H9 (cell line): Measurements from ENCODE around the gene MRGPRG. TPM values are rescaled to one million over a fixed set of nuclear protein-coding genes. Genes with fewer than 3 reads are reported as not detected.

Experiments
- DNase-seq: peaks from one replicate; pipeline ENCODE4 v3.0.0-alpha.2; 2017
- H2AFZ ChIP-seq: one replicate; pipeline ENCODE4 v1.6.1; 2013; ENCODE audit warnings: mild to moderate bottlenecking, low read length, control low read depth, moderate library complexity
- H2AK5ac ChIP-seq: 2 replicates; pipeline ENCODE4 v1.6.1; 2013; ENCODE audit warnings: low read length, control low read depth, mixed read lengths; ENCODE audit not compliant: insufficient read length
- H2BK120ac ChIP-seq: one replicate; pipeline ENCODE4 v1.6.1; 2013; ENCODE audit warnings: low read depth, mild to moderate bottlenecking, low read length, control low read depth, inconsistent platforms; ENCODE audit not compliant: poor library complexity, severe bottlenecking
- H2BK12ac ChIP-seq: 2 replicates; pipeline ENCODE4 v1.6.1; 2013; ENCODE audit warnings: low read length, control low read depth, mixed read lengths, low read depth; ENCODE audit not compliant: insufficient read length
- H2BK15ac ChIP-seq: 2 replicates; pipeline ENCODE4 v1.6.1; 2013; ENCODE audit warnings: low read depth, low read length, control low read depth
- H2BK20ac ChIP-seq: one replicate; pipeline ENCODE4 v1.6.1; 2013; ENCODE audit warnings: low read depth, mild to moderate bottlenecking, low read length, control low read depth, inconsistent platforms; ENCODE audit not compliant: poor library complexity, severe bottlenecking
- H2BK5ac ChIP-seq: 2 replicates; pipeline ENCODE4 v1.6.1; 2013; ENCODE audit warnings: low read length, control low read depth, mixed read lengths; ENCODE audit not compliant: insufficient read length
- H3K14ac ChIP-seq: 2 replicates; pipeline ENCODE4 v1.6.1; 2013; ENCODE audit warnings: low read length, control low read depth; ENCODE audit not compliant: insufficient read depth
- H3K18ac ChIP-seq: 2 replicates; pipeline ENCODE4 v1.6.1; 2013; ENCODE audit warnings: low read depth, mild to moderate bottlenecking, mixed read lengths, low read length, control low read depth; ENCODE audit not compliant: insufficient read length
- H3K23ac ChIP-seq: 2 replicates; pipeline ENCODE4 v1.6.1; 2013; ENCODE audit warnings: low read length, control low read depth, mixed read lengths, low read depth; ENCODE audit not compliant: insufficient read length
- H3K23me2 ChIP-seq: 2 replicates; pipeline ENCODE4 v1.6.1; 2013; ENCODE audit warnings: low read depth, mild to moderate bottlenecking, mixed read lengths, low read length, control low read depth; ENCODE audit not compliant: insufficient read length, poor library complexity, severe bottlenecking
- H3K27ac ChIP-seq: 2 replicates; pipeline ENCODE4 v1.5.1; 2013; ENCODE audit warnings: low read length, control low read depth, mixed read lengths, low read depth; ENCODE audit not compliant: insufficient read length
- H3K27me3 ChIP-seq: 2 replicates; pipeline ENCODE4 v1.6.1; 2013; ENCODE audit warnings: low read length, control low read depth, inconsistent platforms; ENCODE audit not compliant: insufficient read depth
- H3K4ac ChIP-seq: 2 replicates; pipeline ENCODE4 v1.6.1; 2013; ENCODE audit warnings: low read depth, mild to moderate bottlenecking, control low read depth, inconsistent platforms, low read length, moderate library complexity
- H3K4me1 ChIP-seq: 2 replicates; pipeline ENCODE4 v1.6.1; 2013; ENCODE audit warnings: low read length, control low read depth, inconsistent platforms; ENCODE audit not compliant: insufficient read depth
- H3K4me2 ChIP-seq: 2 replicates; pipeline ENCODE4 v1.6.1; 2013; ENCODE audit warnings: low read length, control low read depth, mixed read lengths; ENCODE audit not compliant: insufficient read length, insufficient read depth
- H3K56ac ChIP-seq: 2 replicates; pipeline ENCODE4 v1.6.1; 2013; ENCODE audit warnings: low read depth, mild to moderate bottlenecking, mixed read lengths, low read length, control low read depth; ENCODE audit not compliant: insufficient read length
- H3K79me1 ChIP-seq: 2 replicates; pipeline ENCODE4 v1.6.1; 2013; ENCODE audit warnings: low read depth, mild to moderate bottlenecking, moderate library complexity, low read length, control low read depth, inconsistent platforms; ENCODE audit not compliant: insufficient read depth, poor library complexity, severe bottlenecking
- H3K79me2 ChIP-seq: 2 replicates; pipeline ENCODE4 v1.6.1; 2013; ENCODE audit warnings: low read length, control low read depth, inconsistent platforms; ENCODE audit not compliant: insufficient read depth
- H3K9ac ChIP-seq: 2 replicates; pipeline ENCODE4 v1.6.1; 2013; ENCODE audit warnings: low read length, control low read depth, mixed read lengths; ENCODE audit not compliant: insufficient read length; ENCODE audit errors: extremely low read depth
- H3K9me3 ChIP-seq: one replicate; pipeline ENCODE4 v1.6.1; 2013; ENCODE audit warnings: low read depth, low read length, inconsistent platforms; ENCODE audit not compliant: control insufficient read depth
- H3T11ph ChIP-seq: one replicate; pipeline ENCODE4 v1.6.1; 2013; ENCODE audit warnings: mild to moderate bottlenecking, low read length, control low read depth, inconsistent platforms
- H4K20me1 ChIP-seq: one replicate; pipeline ENCODE4 v1.6.1; 2013; ENCODE audit not compliant: control insufficient read depth, insufficient read length, insufficient read depth
- H4K5ac ChIP-seq: 2 replicates; pipeline ENCODE4 v1.6.1; 2013; ENCODE audit warnings: low read depth, mild to moderate bottlenecking, mixed read lengths, low read length, control low read depth; ENCODE audit not compliant: insufficient read length
- H4K8ac ChIP-seq: replicated peaks from 2 replicates; pipeline ENCODE4 v1.6.1; 2013; ENCODE audit warnings: low read length, control low read depth, mixed read lengths, low read depth; ENCODE audit not compliant: insufficient read length
- H4K91ac ChIP-seq: 2 replicates; pipeline ENCODE4 v1.6.1; 2013; ENCODE audit warnings: low read depth, mild to moderate bottlenecking, moderate library complexity, mixed read lengths, low read length, control low read depth; ENCODE audit not compliant: insufficient read length
- H3K27ac Mint-ChIP-seq, 3 experiments: 2 replicates in 2 of 3; 3 replicates in 1 of 3; pipeline ENCODE4 v1.8.0; 2020 to 2021; ENCODE audit warnings: mixed read lengths in 3 of 3, mild to moderate bottlenecking in 1 of 3, moderate library complexity in 1 of 3
- H3K27me3 Mint-ChIP-seq: 2 replicates; pipeline ENCODE4 v1.8.0; 2021; ENCODE audit warnings: low read depth, mild to moderate bottlenecking, moderate library complexity, mixed read lengths
- H3K36me3 Mint-ChIP-seq, 3 experiments: 2 replicates in 2 of 3; 3 replicates in 1 of 3; pipeline ENCODE4 v1.8.0; 2020 to 2021; ENCODE audit warnings: low read depth in 3 of 3, mixed read lengths in 3 of 3; ENCODE audit not compliant: insufficient read depth in 1 of 3
- H3K4me1 Mint-ChIP-seq, 2 experiments: 2 replicates each; pipeline ENCODE4 v1.8.0; 2020; ENCODE audit warnings: mixed read lengths in 2 of 2
- H3K4me3 Mint-ChIP-seq, 2 experiments: 2 replicates in 1 of 2; 3 replicates in 1 of 2; pipeline ENCODE4 v1.8.0; 2020 to 2021; ENCODE audit warnings: mild to moderate bottlenecking in 2 of 2, mixed read lengths in 2 of 2, moderate library complexity in 1 of 2
- H3K9me3 Mint-ChIP-seq, 2 experiments: 2 replicates in 1 of 2; 3 replicates in 1 of 2; pipeline ENCODE4 v1.8.0; 2020; ENCODE audit warnings: mild to moderate bottlenecking in 2 of 2, mixed read lengths in 2 of 2, moderate library complexity in 1 of 2
- CTCF ChIP-seq: fragments of 200-600 bp; sonication (generic); conservative IDR thresholded peaks from 3 replicates; pipeline ENCODE4 v1.8.0; 2021; ENCODE audit warnings: antibody characterized with exemption, mild to moderate bottlenecking
- WGBS: extraction: QIAGEN DNeasy Blood & Tissue Kit; methylation state at CpG from one replicate; pipeline ENCODE4 v1.1.7; 2013; ENCODE audit warnings: missing lambda C conversion rate, low lambda C conversion rate, mixed read lengths; ENCODE audit not compliant: insufficient read length; ENCODE audit errors: extremely low coverage; 5-methylcytosine and 5-hydroxymethylcytosine counted together
- total RNA-seq: library from RNA; stranded (reverse); gene quantifications from 2 replicates; pipeline ENCODE4 v1.2.1, GENCODE V29; 2021

MRGPRG gene
- total RNA-seq, 1 experiment from 2014 or later = not detected

- Mint-ChIP-seq H3K27ac (no peak overlapping the region), H3K27me3 (peaks cover 49% of the 10 kb centered on the region), H3K9me3 (peaks cover 0 to 14% of the 10 kb centered on the region in 2 experiments; a peak in 3 of 5 replicates), H3K4me3 (no peak overlapping the region), H3K4me1 (peaks cover 8% of the 10 kb centered on the region in 2 experiments), H3K36me3 (0 out of 7 replicates have a peak, but pooled peaks cover 0 to 5% (median 0%) of the 10 kb centered on the region in 3 experiments)
- no peaks in the 10 kb centered on the region; the same call in 1 of the 2 replicates for H3K4me1 ChIP-seq
- WGBS = no CpG with 5 or more reads among the region's 12 CpGs
- no peaks in the 10 kb centered on the region for H3K9me3 ChIP-seq
- peaks cover 2% of the 10 kb centered on the region; the same call in 1 of the 2 replicates for H3K27me3 ChIP-seq
- no peak overlapping the region for H3K4ac ChIP-seq
- no peak for DNase-seq
- H2BK120ac ChIP-seq = no peak overlapping the region
- no peak overlapping the region for H4K8ac ChIP-seq
- no peak overlapping the region for H2BK15ac ChIP-seq
- no peak for TF ChIP-seq CTCF
- no peak overlapping the region for H3T11ph ChIP-seq
- H3K27ac ChIP-seq = no peak overlapping the region
- H2BK20ac ChIP-seq = no peak overlapping the region
- H2BK5ac ChIP-seq = no peak overlapping the region
- H3K4me2 ChIP-seq = no peak overlapping the region
- no peak overlapping the region for H4K91ac ChIP-seq
- H2BK12ac ChIP-seq = no peak overlapping the region
- no peak overlapping the region for H3K18ac ChIP-seq
- no peak overlapping the region; the same call in 1 of the 2 replicates for H3K14ac ChIP-seq
- no peak overlapping the region for H2AK5ac ChIP-seq
- H3K56ac ChIP-seq = no peak overlapping the region
- H3K23me2 ChIP-seq = no peaks in the 10 kb centered on the region
- H4K5ac ChIP-seq = no peak overlapping the region
- no peak overlapping the region for H3K9ac ChIP-seq
- H3K79me2 ChIP-seq = no peaks in the 10 kb centered on the region
- no peaks in the 10 kb centered on the region for H4K20me1 ChIP-seq
- no peak overlapping the region for H2AFZ ChIP-seq
- no peaks in the 10 kb centered on the region for H3K79me1 ChIP-seq
- H3K23ac ChIP-seq = no peak overlapping the region
These were observed 46.6 kb downstream of the MRGPRG start for GRCh38 chr11:3171931-3172560.
